HepG2 (cell line): ENCODE data around the gene CPHXL2. TPM values are rescaled to one million over a fixed set of nuclear protein-coding genes. Genes with fewer than 3 reads are reported as not detected.

Experiments used
- EEA1 ChIP-seq: sonication (generic); formaldehyde crosslinking; IDR thresholded peaks from 2 replicates; pipeline ENCODE4 v1.5.1; 2020; ENCODE audit warnings: mild to moderate bottlenecking, missing genetic modification reagents, borderline replicate concordance
- ETS1 ChIP-seq: sonication (generic); formaldehyde crosslinking; IDR thresholded peaks from 2 replicates; pipeline ENCODE4 v1.4.0; 2020; ENCODE audit warnings: missing genetic modification reagents
- GABPB1 ChIP-seq: IDR thresholded peaks from 2 replicates; pipeline ENCODE4 v1.6.1; 2016; ENCODE audit warnings: mild to moderate bottlenecking, missing genetic modification reagents, moderate library complexity, missing compliant biosample characterization
- HDAC1 ChIP-seq: sonication (generic); formaldehyde crosslinking; IDR thresholded peaks from 2 replicates; pipeline ENCODE4 v1.5.1; 2020; ENCODE audit warnings: mild to moderate bottlenecking, missing genetic modification reagents
- HIVEP1 ChIP-seq: sonication (generic); formaldehyde crosslinking; IDR thresholded peaks from 2 replicates; pipeline ENCODE4 v1.4.0; 2020; ENCODE audit warnings: mild to moderate bottlenecking, missing genetic modification reagents
- HMGXB4 ChIP-seq, 2 experiments: sonication (generic) in 1 of 2; formaldehyde crosslinking in 1 of 2; IDR thresholded peaks; 2 replicates each; pipeline versions ENCODE4 v1.4.0 to v1.6.1; 2018 to 2020; ENCODE audit warnings: missing genetic modification reagents in 2 of 2, borderline replicate concordance in 1 of 2, low read depth in 1 of 2, mild to moderate bottlenecking in 1 of 2, missing biosample characterization in 1 of 2
- KLF11 ChIP-seq: IDR thresholded peaks from 2 replicates; pipeline ENCODE4 v1.6.1; 2016; ENCODE audit warnings: missing compliant biosample characterization
- MTA1 ChIP-seq: sonication (generic); formaldehyde crosslinking; IDR thresholded peaks from 2 replicates; pipeline ENCODE4 v1.4.0; 2020; ENCODE audit warnings: missing genetic modification reagents, mild to moderate bottlenecking, borderline replicate concordance
- MYPOP ChIP-seq: sonication (generic); formaldehyde crosslinking; IDR thresholded peaks from 2 replicates; pipeline ENCODE4 v1.8.1; 2023; ENCODE audit warnings: mild to moderate bottlenecking, moderate library complexity, missing genetic modification reagents
- NR0B2 ChIP-seq: sonication (generic); formaldehyde crosslinking; IDR thresholded peaks from 2 replicates; pipeline ENCODE4 v1.4.0; 2020; ENCODE audit warnings: mild to moderate bottlenecking, missing genetic modification reagents
- NR3C1 ChIP-seq: sonication (generic); formaldehyde crosslinking; IDR thresholded peaks from 2 replicates; pipeline ENCODE4 v1.4.0; 2020; ENCODE audit warnings: missing genetic modification reagents
- PATZ1 ChIP-seq: sonication (generic); formaldehyde crosslinking; IDR thresholded peaks from 2 replicates; pipeline ENCODE4 v1.4.0; 2020; ENCODE audit warnings: missing genetic modification reagents
- PHF21A ChIP-seq: sonication (generic); formaldehyde crosslinking; IDR thresholded peaks from 2 replicates; pipeline ENCODE4 v1.5.0; 2020; ENCODE audit warnings: mild to moderate bottlenecking, missing genetic modification reagents
- POLR2G ChIP-seq: fragments of 200-400 bp; formaldehyde crosslinking; IDR thresholded peaks from 2 replicates; pipeline ENCODE4 v1.6.1; 2018; ENCODE audit warnings: mild to moderate bottlenecking, low read depth, low read length, moderate library complexity
- ZFP36L1 ChIP-seq: sonication (generic); formaldehyde crosslinking; IDR thresholded peaks from 2 replicates; pipeline ENCODE4 v1.8.0; 2022; ENCODE audit warnings: mild to moderate bottlenecking, missing genetic modification reagents, moderate library complexity
- ZNF136 ChIP-seq: sonication (generic); formaldehyde crosslinking; IDR thresholded peaks from 2 replicates; pipeline ENCODE4 v1.8.1; 2022; ENCODE audit warnings: low read depth, mild to moderate bottlenecking, moderate library complexity, missing genetic modification reagents
- ZNF264 ChIP-seq: sonication (generic); formaldehyde crosslinking; IDR thresholded peaks from 2 replicates; pipeline ENCODE4 v1.4.0; 2020; ENCODE audit warnings: missing genetic modification reagents
- ZNF33A ChIP-seq: sonication (generic); formaldehyde crosslinking; IDR thresholded peaks from 2 replicates; pipeline ENCODE4 v1.5.1; 2020; ENCODE audit warnings: missing genetic modification reagents, mild to moderate bottlenecking, moderate library complexity, borderline replicate concordance
- ZNF546 ChIP-seq: sonication (generic); formaldehyde crosslinking; conservative IDR thresholded peaks from 2 replicates; pipeline ENCODE4 v1.8.1; 2023; ENCODE audit warnings: mild to moderate bottlenecking, missing genetic modification reagents
- ZNF563 ChIP-seq: sonication (generic); formaldehyde crosslinking; IDR thresholded peaks from 2 replicates; pipeline ENCODE4 v1.8.0; 2022; ENCODE audit warnings: mild to moderate bottlenecking, moderate library complexity, missing genetic modification reagents
- ZNF83 ChIP-seq: sonication (generic); formaldehyde crosslinking; IDR thresholded peaks from 2 replicates; pipeline ENCODE4 v1.4.0; 2020; ENCODE audit warnings: missing genetic modification reagents, mild to moderate bottlenecking, borderline replicate concordance
- polyA plus RNA-seq, 8 experiments: library from polyadenylated mRNA; depleted of rRNA in 3 of 8; stranded (reverse) in 7 of 8; unstranded in 1 of 8; fragments of >200 nt; fragmentation: Illumina TruSeq in 4 of 8; extraction: Trizol in 4 of 8; gene quantifications; 2 replicates each; pipeline versions ENCODE4 v1.2.1 to v1.2.3, GENCODE V29; 2011 to 2016; ENCODE audit warnings: low read depth in 4 of 8, missing spikeins in 1 of 8, mixed read lengths in 1 of 8; ENCODE audit not compliant: insufficient read depth in 1 of 8
- total RNA-seq, 5 experiments: library from RNA; depleted of rRNA; stranded (reverse); fragments of >200 nt; fragmentation: Illumina TruSeq; extraction: Trizol; gene quantifications; 2 replicates each; pipeline ENCODE4 v1.2.3, GENCODE V29; 2016; ENCODE audit warnings: low read depth in 1 of 5

CPHXL2 gene
- total and polyA plus RNA-seq, 2 of the 13 experiments (the other 11 are each of a cell fraction or from before 2014, with no cell fraction given): not detected

- TF ChIP-seq ZNF563 (CRISPR knock-in tag) (peak; percentile 45; the same call in 1 of the 2 replicates), PHF21A (CRISPR knock-in tag) (no peak), ZFP36L1 (peak; percentile 62; the same call in 1 of the 2 replicates), ZNF83 (CRISPR knock-in tag) (0 out of 2 replicates have a peak, but pooled peaks have one; percentile 73), MTA1 (CRISPR knock-in tag) (0 out of 2 replicates have a peak, but pooled peaks have one; percentile 27), HDAC1 (CRISPR knock-in tag) (0 out of 2 replicates have a peak, but pooled peaks have one; percentile 21), NR0B2 (CRISPR knock-in tag) (peak; percentile 30; the same call in 1 of the 2 replicates), ZNF264 (CRISPR knock-in tag) (0 out of 2 replicates have a peak, but pooled peaks have one; percentile 21), ETS1 (no peak), EEA1 (CRISPR knock-in tag) (peak; percentile 80; the same call in 1 of the 2 replicates), HMGXB4 (CRISPR knock-in tag; IDR thresholded peaks at IDR 0.05; ENCODE audit: borderline replicate concordance in 1 of 2, low read depth in 1 of 2) (peak in 1 of 2 experiments; percentile 64; a peak in 2 of 4 replicates), MYPOP (0 out of 2 replicates have a peak, but pooled peaks have one; percentile 5), KLF11 (CRISPR knock-in tag) (0 out of 2 replicates have a peak, but pooled peaks have one; percentile 41), PATZ1 (CRISPR knock-in tag) (peak; percentile 56; the same call in 1 of the 2 replicates), ZNF136 (no peak), NR3C1 (no peak), ZNF33A (CRISPR knock-in tag) (peak; percentile 58; the same call in 1 of the 2 replicates), POLR2G (peak; percentile 42), ZNF546 (CRISPR knock-in tag) (0 out of 2 replicates have a peak, but pooled peaks have one; percentile 7), HIVEP1 (0 out of 2 replicates have a peak, but pooled peaks have one; percentile 45), GABPB1 (CRISPR knock-in tag) (peak; percentile 11; the same call in 1 of the 2 replicates)
Observed at GRCh38 chr16:75648265-75649076, 28.3 kb downstream of the CPHXL2 start (continued).
